Sciatic nerve (tissue), 2 donors: ENCODE measurements around the gene MIS12. TPM values are rescaled to one million over a fixed set of nuclear protein-coding genes. Genes with fewer than 3 reads are reported as not detected.

Source experiments
- ATAC-seq: fragments of 200-7000 bp; cut with Tn5 transposase; one replicate; pipeline ENCODE4 v1.9.1; 2020; ENCODE audit warnings: mild to moderate bottlenecking, moderate library complexity
- DNase-seq: peaks from one replicate; pipeline ENCODE4 v3.0.0-alpha.2; 2020; ENCODE audit warnings: low spot score
- intact Hi-C: fragments of 100-400 bp; cut with DNase I; formaldehyde crosslinking; loops from one replicate; pipeline ENCODE4 v1.14.2; 2022
- total RNA-seq: library from RNA; stranded (reverse); fragmentation: NEBNext Ultra II Directional; extraction: Animal tissue kit (Norgen Biotek cat#: 25700); gene quantifications from one replicate; pipeline ENCODE4 v1.2.1, GENCODE V29; 2021
- donor health status: DM: no; HTN: no; CAD: no.
- donor health status: DM: no; HTN: no; CAD: no.

Gene MIS12, protein sequence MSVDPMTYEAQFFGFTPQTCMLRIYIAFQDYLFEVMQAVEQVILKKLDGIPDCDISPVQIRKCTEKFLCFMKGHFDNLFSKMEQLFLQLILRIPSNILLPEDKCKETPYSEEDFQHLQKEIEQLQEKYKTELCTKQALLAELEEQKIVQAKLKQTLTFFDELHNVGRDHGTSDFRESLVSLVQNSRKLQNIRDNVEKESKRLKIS
- 15.0 TPM for total RNA-seq

GRCh38 chr17:5486206-5487124 is at the start of gene MIS12:
MIS12 (plus strand) TSS chr17:5486566; CDS start chr17:5488863, 2,297 bp downstream.
- intact Hi-C loops = no loop called here
- ATAC-seq (peak; percentile 98), DNase-seq (peak; percentile 98)

- ATAC-seq (no peak), DNase-seq (no peak)
- intact Hi-C loops = no loop called here
These were observed 48.5 kb upstream of the MIS12 start for GRCh38 chr17:5437721-5438317.

DNA sequence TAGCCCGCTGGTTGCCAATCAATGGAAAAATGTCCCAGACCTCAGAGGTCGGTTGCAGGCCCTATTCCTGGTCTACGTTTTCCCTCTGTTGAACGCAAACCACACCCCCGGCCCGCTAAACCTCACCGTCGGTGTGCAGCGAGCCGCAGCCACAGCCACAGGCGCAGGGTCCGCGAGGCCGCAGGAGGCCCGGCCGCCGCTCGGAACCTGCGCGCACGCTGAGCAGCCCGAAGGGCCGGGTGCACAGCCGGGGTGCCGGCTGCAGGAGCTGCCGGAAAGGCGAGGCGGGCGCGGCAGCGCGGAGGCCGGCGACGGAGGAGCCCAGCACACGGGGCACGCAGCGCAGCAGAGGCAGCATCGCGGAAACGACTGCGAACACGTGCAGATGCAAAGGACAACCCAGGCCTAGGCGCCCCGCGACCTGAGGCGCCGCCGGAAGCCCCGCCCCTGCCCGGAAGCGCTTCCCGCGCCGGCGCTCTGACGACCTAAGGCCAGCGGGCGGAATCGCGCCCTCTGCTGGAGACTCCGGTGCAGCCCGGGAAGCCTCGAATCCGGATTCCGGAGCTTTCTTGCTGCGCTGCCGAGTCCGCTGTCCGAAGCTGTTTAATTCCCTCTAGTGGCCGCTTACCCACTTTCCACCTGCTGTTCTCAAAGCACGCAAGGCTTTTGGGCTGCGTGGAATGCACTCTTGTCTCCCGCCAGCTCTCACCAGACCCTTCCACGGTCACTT is 47.5 kb upstream of the MIS12 start, which contains the start of gene C1QBP:
TSS of gene C1QBP (minus strand) at position 440 of the 730 bp plus-strand sequence. CDS start at position 358, 82 bp downstream.
- intact Hi-C loops = no loop called here
- DNase-seq = peak; percentile 95
- peak; percentile 98 for ATAC-seq

GRCh38 chr17:5439446-5439764 is 47.0 kb upstream of the MIS12 start:
- intact Hi-C loops = no loop called here

DNA sequence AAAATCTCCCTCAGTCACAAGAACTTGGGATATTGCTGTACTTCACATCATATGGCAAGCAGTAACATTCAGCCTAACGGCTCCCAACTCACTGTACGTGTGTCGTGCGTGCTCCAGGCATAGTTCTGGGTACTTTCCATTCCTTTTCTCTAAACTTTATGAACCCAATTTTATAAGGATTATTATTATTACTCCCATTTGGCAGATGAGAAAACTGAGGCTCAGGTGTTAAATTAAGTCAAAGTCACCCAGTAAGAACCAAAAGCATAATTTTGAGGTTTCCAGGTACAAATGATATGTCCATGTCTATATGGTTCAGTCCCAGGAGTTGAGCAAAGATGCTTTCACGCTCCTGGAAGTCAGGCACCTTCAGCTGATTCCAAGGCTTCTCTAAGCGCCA is 42.6 kb upstream of the MIS12 start:
- intact Hi-C loops = no loop called here
- DNase-seq = no peak

More at GRCh38 chr17:5439446-5439764, 47.0 kb upstream of the MIS12 start:
- ATAC-seq (no peak), DNase-seq (no peak)

DNA sequence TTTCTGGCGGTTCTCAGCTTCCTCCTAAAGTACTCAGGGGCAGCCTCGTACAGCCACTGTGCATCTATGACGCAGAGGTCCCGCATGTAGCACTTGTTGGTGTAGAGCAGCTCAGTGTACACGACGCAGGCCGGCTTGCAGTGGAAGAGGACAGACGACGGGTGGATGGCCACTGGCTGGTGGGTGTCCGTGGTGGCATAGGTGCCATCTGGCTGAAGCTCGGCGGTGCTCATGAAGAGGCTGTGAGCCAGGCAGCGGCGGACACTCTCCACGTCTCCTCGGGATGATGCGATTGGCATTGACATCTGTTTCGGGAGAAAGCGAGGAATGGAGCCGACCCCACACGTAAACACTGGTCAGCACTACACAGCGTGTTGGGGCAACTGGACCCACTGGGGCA is 42.2 kb upstream of the MIS12 start:
- ATAC-seq (no peak), DNase-seq (no peak)
- intact Hi-C loops = no loop called here

More for the DNA sequence above, 42.6 kb upstream of the MIS12 start:
- no peak for ATAC-seq

DNA sequence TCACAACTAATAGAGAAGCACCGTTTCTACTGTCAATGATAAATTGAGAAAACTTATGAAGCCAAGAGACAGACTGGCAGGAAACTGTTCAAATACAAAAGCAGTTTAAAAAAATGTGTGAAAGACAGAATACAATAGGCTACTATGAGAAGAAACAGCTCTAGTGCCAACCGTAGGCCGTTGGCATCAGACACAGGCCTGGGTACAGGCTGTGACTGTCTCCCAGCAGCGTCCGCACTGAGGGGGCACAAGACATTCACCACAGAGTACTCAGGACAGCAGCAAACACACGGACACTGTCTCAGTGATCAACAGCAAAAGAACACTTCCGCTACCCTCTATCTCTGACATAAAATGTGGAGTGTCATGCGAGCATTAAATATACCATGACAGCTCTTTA is 39.6 kb upstream of the MIS12 start:
- DNase-seq (no peak), ATAC-seq (peak; percentile 82)
- intact Hi-C loops = no loop called here

DNA sequence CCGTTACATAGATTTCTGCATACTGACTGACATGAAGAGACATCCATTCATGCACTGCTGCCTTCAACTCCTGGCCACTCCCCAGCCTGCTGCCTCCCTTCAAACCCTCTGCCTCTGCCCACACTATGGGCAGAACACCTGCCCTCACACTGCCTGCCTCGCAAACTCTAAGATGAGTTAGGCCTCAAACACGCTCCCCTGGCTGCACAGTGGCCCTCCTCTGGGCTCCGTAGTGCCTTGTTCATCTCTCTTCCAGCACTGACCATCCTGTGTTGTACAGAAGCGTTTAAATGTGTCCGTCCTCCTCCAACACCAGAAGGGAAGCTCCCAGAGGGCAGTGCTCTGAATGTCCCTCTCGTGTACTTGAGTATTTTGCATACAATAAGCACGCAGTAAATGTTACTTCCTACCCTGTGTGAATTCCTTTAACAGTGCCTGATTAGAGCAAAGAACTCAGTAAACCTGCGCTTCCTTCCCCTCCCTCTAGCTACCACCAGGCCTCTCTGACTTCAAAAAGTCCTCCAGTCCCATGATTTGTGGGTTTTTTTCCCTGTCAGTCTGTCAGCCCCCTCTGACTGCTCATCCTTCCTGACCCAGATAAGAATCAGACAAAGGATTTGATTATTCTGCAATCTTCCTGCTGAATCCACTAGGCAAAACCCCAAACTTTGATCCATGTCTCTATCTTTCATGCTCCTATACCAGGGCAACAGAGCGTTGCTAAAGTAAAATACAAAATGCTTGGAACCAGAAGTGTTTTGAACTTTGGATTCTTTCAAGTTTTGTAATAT is 21.5 kb upstream of the MIS12 start:
- ATAC-seq = no peak
- intact Hi-C loops = no loop called here

GRCh38 chr17:5466295-5466694 is 20.1 kb upstream of the MIS12 start:
- ATAC-seq (no peak), DNase-seq (no peak)
- intact Hi-C loops = no loop called here

More for the DNA sequence above, 21.5 kb upstream of the MIS12 start:
- DNase-seq = no peak

GRCh38 chr17:5467416-5467815 is 18.9 kb upstream of the MIS12 start:
- intact Hi-C loops = no loop called here
- no peak for ATAC-seq
- no peak for DNase-seq

DNA sequence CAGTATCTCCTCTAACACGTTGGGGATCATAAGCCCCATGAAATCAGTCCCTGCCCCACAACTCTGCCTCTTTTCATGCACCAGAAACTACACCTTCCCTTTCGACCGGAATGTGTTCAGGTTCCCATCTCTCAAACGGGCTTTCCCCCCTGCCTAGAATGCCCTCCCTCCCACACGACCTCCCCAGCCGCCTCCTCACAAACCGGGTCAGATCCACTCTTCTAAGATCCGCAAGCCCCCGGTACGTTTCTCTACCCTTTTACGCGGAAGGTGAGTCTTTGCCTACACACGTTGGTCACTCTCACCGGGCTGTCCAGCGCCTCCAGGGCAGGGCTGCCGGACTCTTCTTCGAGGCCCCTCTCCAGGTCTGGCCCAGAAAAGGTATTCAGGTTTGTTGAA is 18.3 kb upstream of the MIS12 start:
- DNase-seq (no peak), ATAC-seq (no peak)
- intact Hi-C loops = no loop called here

DNA sequence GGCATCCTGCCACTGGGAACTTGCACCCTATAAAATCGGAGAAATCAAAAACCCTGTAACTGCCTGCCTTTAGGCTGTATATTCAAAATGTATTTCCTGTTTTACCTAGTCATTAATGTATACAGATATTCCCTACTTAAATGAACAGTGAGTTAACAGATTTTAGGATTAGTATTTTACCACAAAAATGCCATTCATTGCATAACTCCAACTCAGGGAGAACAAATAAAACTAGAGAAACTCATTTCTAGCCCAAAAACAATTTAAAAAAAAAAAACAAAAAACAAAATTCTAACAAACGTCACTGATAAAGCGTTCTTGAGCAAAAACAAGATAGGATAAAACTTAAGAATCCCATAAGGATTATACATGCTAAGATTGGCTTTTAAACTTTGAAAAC is 13.9 kb upstream of the MIS12 start:
- DNase-seq = no peak
- ATAC-seq = no peak
- intact Hi-C loops = no loop called here

GRCh38 chr17:5473906-5474305 is 12.5 kb upstream of the MIS12 start:
- DNase-seq (no peak), ATAC-seq (no peak)
- intact Hi-C loops = no loop called here

GRCh38 chr17:5478992-5479391 is 7.4 kb upstream of the MIS12 start:
- intact Hi-C loops = loop anchor here (5.0 kb wide), 1 partner anchor 197 kb away; the partner anchor contains the start of gene RABEP1

DNA sequence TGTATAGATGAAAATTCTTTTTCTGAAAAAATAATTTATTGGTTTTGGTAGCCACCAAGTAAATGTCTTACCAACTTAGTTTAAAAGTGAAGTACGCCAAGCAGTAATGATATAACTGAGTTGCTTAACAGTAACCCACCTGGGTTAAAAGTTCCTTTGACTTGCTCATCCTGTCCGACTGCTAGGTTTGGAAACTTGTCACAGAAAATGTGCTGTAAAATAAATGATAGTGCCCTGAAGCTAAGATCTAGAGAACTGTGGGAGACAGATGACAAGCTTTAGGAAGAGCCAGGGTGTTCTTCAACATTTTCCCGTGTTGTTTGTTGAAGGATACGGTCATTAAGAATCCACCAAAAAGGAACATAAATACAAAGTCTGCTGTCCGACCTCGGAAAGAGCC is 5.4 kb upstream of the MIS12 start:
- ATAC-seq (no peak), DNase-seq (no peak)
- intact Hi-C loops = no loop called here

More at GRCh38 chr17:5478992-5479391, 7.4 kb upstream of the MIS12 start:
- ATAC-seq (no peak), DNase-seq (no peak)

DNA sequence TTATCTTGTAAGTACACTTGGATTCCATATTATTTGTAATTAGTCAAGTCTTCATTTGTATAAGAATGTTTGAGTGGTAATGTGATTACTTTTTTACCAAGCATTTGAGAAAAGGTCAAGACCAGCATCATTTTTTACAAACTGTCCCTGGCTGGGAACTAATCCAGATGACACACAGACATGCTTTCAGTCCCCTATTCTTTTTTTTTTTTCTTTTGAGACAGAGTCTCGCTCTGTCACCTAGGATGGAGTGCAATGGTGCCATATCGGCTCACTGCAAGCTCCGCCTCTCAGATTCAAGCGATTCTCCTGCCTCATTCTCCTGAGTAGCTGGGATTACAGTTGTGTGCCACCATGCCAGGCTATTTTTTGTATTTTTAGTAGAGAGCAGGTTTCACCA is 4.9 kb upstream of the MIS12 start:
- ATAC-seq (no peak), DNase-seq (no peak)
- intact Hi-C loops = no loop called here

DNA sequence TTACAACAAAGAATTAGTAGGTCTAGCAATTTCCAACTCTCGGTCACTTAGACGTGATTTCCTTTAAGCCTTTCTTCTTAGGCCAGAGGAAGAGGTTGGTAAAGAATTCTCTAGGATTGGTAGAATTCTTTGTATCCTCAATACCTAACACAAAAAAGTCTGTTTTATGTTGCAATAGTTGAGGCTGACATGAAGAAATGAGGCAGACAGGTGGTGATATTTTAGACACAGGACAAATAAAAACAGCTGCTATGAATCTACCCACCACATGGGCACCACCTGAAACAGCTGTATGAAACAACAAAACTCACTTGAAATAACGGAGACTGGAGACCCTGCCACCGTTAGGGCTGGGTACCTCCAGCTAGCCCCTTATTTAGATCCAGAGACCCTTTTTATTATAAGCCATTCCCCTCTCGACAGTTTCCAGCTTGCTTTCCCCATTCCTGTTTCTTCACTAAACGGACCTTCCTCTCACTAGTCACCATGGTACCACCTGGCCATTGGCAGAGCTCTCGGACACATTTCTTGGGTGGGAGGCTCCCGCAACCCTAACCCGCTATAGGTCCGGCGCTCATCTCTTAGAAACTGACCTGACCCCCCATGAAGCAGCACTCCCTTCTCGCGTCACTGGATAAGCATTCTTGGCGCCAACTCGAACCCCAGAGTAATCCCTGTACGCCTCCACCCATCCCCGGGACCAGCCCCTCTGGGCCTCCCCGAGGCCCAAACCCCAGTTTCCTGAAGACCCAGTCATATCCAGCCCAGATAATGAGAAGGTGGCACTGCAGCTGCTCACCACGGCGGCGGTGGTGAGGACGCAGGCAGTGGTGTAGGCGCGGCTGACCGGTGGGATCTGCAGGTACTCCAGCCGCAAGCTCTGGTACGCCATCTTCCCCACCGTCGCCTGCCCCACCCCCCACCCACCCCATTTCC is 828 bp upstream of the MIS12 start, which contains the start of gene DERL2:
TSS of gene DERL2 (minus strand) at position 909 of the 936 bp plus-strand sequence. CDS start at position 892, 17 bp downstream.
- DNase-seq (no peak), ATAC-seq (peak; percentile 6)
- intact Hi-C loops = no loop called here
